GM12892 (cell line): ENCODE results near the gene NEDD4L.

ENCODE experiments used
- POLR2A ChIP-seq: IDR thresholded peaks from 2 replicates; pipeline ENCODE4 v1.6.1; 2011; ENCODE audit warnings: low read depth, low read length, control low read depth
- POLR2AphosphoS5 ChIP-seq: IDR thresholded peaks from 2 replicates; pipeline ENCODE4 v1.6.1; 2011; ENCODE audit warnings: low read depth, low read length, control low read depth
- TAF1 ChIP-seq: IDR thresholded peaks from 2 replicates; pipeline ENCODE4 v1.6.1; 2011; ENCODE audit warnings: low read depth, mild to moderate bottlenecking, control low read depth, low read length, borderline replicate concordance

DNA sequence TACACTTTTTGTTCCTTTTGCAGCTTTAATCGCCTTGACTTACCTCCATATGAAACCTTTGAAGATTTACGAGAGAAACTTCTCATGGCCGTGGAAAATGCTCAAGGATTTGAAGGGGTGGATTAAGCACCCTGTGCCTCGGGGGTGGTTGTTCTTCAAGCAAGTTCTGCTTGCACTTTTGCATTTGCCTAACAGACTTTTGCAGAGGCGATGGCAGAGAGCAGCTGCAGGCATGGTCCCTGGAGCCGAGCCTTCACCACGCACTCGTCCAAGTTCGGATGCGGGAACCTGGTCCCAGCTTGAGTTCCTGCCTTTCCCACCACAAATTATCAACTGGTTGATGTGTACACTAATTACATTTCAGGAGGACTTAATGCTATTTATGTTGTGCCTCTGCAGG, 352.1 kb downstream of the NEDD4L start:
- TF ChIP-seq TAF1, result no peak
- no peak for TF ChIP-seq POLR2A
- no peak for TF ChIP-seq POLR2AphosphoS5
